ENCODE measurements around the gene EFCAB7. TPM values are rescaled to one million over a fixed set of nuclear protein-coding genes. Genes with fewer than 3 reads are reported as not detected.

EFCAB7 gene
- total RNA-seq, 1 donor from 2014 or later = 4.7 TPM

- no peaks in the 10 kb centered on the region for H3K9me3 Mint-ChIP-seq (ENCODE audit: unreplicated experiment)
- no peak overlapping the region for H3K27ac Mint-ChIP-seq (ENCODE audit: unreplicated experiment)
- H3K36me3 Mint-ChIP-seq (ENCODE audit: low read depth, unreplicated experiment) = no peaks in the 10 kb centered on the region
These were observed 22.5 kb downstream of the EFCAB7 start for GRCh38 chr1:63545780-63546179.

GRCh38 chr1:63547621-63548294, 24.4 kb downstream of the EFCAB7 start:
- no peak for DNase-seq (ENCODE audit: low spot score)
- no peaks in the 10 kb centered on the region for H3K9me3 Mint-ChIP-seq (ENCODE audit: unreplicated experiment)
- no peak overlapping the region for H3K27ac Mint-ChIP-seq (ENCODE audit: unreplicated experiment)
- TF ChIP-seq, protein P1, sequence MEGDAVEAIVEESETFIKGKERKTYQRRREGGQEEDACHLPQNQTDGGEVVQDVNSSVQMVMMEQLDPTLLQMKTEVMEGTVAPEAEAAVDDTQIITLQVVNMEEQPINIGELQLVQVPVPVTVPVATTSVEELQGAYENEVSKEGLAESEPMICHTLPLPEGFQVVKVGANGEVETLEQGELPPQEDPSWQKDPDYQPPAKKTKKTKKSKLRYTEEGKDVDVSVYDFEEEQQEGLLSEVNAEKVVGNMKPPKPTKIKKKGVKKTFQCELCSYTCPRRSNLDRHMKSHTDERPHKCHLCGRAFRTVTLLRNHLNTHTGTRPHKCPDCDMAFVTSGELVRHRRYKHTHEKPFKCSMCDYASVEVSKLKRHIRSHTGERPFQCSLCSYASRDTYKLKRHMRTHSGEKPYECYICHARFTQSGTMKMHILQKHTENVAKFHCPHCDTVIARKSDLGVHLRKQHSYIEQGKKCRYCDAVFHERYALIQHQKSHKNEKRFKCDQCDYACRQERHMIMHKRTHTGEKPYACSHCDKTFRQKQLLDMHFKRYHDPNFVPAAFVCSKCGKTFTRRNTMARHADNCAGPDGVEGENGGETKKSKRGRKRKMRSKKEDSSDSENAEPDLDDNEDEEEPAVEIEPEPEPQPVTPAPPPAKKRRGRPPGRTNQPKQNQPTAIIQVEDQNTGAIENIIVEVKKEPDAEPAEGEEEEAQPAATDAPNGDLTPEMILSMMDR (IDR thresholded peaks at IDR 0.05; ENCODE audit: unreplicated experiment) = no peak
- no peaks in the 10 kb centered on the region for H3K36me3 Mint-ChIP-seq (ENCODE audit: low read depth, unreplicated experiment)
- H3K4me1 Mint-ChIP-seq (ENCODE audit: unreplicated experiment) = no peaks in the 10 kb centered on the region
- no peaks in the 10 kb centered on the region for H3K27me3 Mint-ChIP-seq (ENCODE audit: unreplicated experiment)
- H3K4me3 Mint-ChIP-seq (ENCODE audit: unreplicated experiment) = no peak overlapping the region

More at GRCh38 chr1:63545780-63546179, 22.5 kb downstream of the EFCAB7 start:
- DNase-seq (ENCODE audit: low spot score) = no peak
- Mint-ChIP-seq H3K4me1 (ENCODE audit: unreplicated experiment) (no peaks in the 10 kb centered on the region), H3K27me3 (ENCODE audit: unreplicated experiment) (no peaks in the 10 kb centered on the region), H3K4me3 (ENCODE audit: unreplicated experiment) (no peak overlapping the region)
- TF ChIP-seq, protein P1 (IDR thresholded peaks at IDR 0.05; ENCODE audit: unreplicated experiment) = no peak

DNA sequence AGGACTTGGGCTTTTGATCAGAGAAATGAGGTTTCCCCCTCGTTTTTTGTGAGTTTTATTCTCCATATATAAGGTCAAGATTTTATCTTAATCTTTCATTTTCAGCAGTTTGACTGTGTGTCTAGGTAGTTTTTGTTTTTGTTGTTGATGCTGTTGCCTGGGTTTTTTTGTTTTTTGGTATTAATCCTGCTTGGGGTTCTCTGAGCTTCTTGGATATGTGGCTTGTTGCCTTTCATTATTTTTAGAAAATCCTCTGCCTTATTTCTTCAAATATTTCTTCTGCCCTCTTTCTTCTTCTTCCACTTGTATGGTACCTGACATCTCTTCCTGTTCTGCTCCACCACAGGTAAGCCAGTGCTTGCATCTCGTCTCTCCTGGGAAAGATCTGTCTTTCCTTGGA, 25.0 kb downstream of the EFCAB7 start:
- H3K4me3 Mint-ChIP-seq (ENCODE audit: unreplicated experiment) = no peak overlapping the region
- no peaks in the 10 kb centered on the region for H3K9me3 Mint-ChIP-seq (ENCODE audit: unreplicated experiment)
- H3K36me3 Mint-ChIP-seq (ENCODE audit: low read depth, unreplicated experiment) = no peaks in the 10 kb centered on the region
- DNase-seq (ENCODE audit: low spot score) = no peak
- H3K27ac Mint-ChIP-seq (ENCODE audit: unreplicated experiment) = no peak overlapping the region
- H3K4me1 Mint-ChIP-seq (ENCODE audit: unreplicated experiment) = no peaks in the 10 kb centered on the region
- TF ChIP-seq, protein P1 (IDR thresholded peaks at IDR 0.05; ENCODE audit: unreplicated experiment) = no peak
- no peaks in the 10 kb centered on the region for H3K27me3 Mint-ChIP-seq (ENCODE audit: unreplicated experiment)

DNA sequence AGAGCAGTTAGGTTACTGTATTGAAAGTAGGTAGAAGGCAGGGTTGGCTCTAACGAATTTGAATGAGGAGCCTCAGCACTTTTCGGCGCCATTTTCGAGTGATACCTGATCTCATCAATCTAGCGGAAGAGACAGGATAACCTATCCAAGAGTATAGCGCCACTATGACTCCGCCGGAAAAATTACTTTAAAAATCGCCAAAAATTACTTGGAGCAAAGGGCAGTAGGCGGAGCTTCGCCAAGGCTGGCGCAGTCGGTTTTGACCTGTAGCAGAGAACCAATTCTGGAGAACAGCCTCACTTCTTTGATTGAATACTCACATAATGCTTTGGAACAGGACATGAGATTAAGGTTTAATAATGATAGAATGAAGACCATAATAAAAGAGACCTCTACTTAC, 25.6 kb downstream of the EFCAB7 start:
- no peak overlapping the region for H3K4me3 Mint-ChIP-seq (ENCODE audit: unreplicated experiment)
- H3K4me1 Mint-ChIP-seq (ENCODE audit: unreplicated experiment) = no peaks in the 10 kb centered on the region
- H3K9me3 Mint-ChIP-seq (ENCODE audit: unreplicated experiment) = no peaks in the 10 kb centered on the region
- no peaks in the 10 kb centered on the region for H3K36me3 Mint-ChIP-seq (ENCODE audit: low read depth, unreplicated experiment)
- no peaks in the 10 kb centered on the region for H3K27me3 Mint-ChIP-seq (ENCODE audit: unreplicated experiment)
- DNase-seq (ENCODE audit: low spot score) = no peak
- no peak overlapping the region for H3K27ac Mint-ChIP-seq (ENCODE audit: unreplicated experiment)
- TF ChIP-seq, protein P1 (IDR thresholded peaks at IDR 0.05; ENCODE audit: unreplicated experiment) = no peak

DNA sequence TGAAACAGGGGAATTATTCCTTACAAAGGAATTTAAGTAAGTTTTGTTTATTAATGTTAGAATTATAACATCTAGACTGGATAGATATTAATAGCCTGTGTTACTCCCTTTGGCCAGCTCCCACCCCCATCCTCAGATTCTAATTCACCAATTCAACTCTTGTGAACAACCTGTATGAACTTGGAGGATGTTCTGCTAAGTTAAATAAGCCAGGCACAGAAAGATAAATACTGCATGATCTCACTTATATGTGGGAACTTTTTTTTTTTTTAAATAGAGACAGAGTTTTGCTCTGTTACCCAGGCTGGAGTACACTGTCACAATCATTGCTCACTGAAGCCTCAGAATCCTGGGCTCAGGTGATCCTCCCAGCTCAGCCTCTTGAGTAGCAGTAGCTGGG, 32.2 kb downstream of the EFCAB7 start:
- H3K4me1 Mint-ChIP-seq (ENCODE audit: unreplicated experiment) = no peaks in the 10 kb centered on the region
- no peaks in the 10 kb centered on the region for H3K9me3 Mint-ChIP-seq (ENCODE audit: unreplicated experiment)
- TF ChIP-seq, protein P1 (IDR thresholded peaks at IDR 0.05; ENCODE audit: unreplicated experiment) = no peak
- H3K4me3 Mint-ChIP-seq (ENCODE audit: unreplicated experiment) = no peak overlapping the region
- no peaks in the 10 kb centered on the region for H3K36me3 Mint-ChIP-seq (ENCODE audit: low read depth, unreplicated experiment)
- H3K27me3 Mint-ChIP-seq (ENCODE audit: unreplicated experiment) = no peaks in the 10 kb centered on the region
- DNase-seq (ENCODE audit: low spot score) = no peak
- H3K27ac Mint-ChIP-seq (ENCODE audit: unreplicated experiment) = no peak overlapping the region

Measured in endothelial cell (in vitro differentiated cells).